Activated B cell treated with CpG ODN at 0.5 μM for 24 hours (primary cell): ENCODE data around the gene OBSL1. TPM values are rescaled to one million over a fixed set of nuclear protein-coding genes. Genes with fewer than 3 reads are reported as not detected.

Experiments used
- ATAC-seq: fragments of 200-7000 bp; cut with Tn5 transposase; one replicate; pipeline ENCODE4 v1.10.0; 2021; ENCODE audit warnings: low read depth, mild to moderate bottlenecking, moderate library complexity
- CTCF ChIA-PET: fragments of 350-600 bp; sonication (Branson Sonifier 250); formaldehyde crosslinking; loops from one replicate; lab custom pipeline; 2021; ENCODE audit warnings: antibody characterized with exemption; lab: Charles Lee
- POLR2A ChIA-PET: fragments of 350-600 bp; sonication (Branson Sonifier 250); formaldehyde crosslinking; loops from one replicate; lab custom pipeline; 2021; ENCODE audit warnings: antibody characterized with exemption; lab: Charles Lee
- DNase-seq: peaks from one replicate; pipeline ENCODE4 v3.0.0; 2022
- H3K27ac Mint-ChIP-seq: one replicate; pipeline ENCODE4 v1.8.0; 2020; ENCODE audit warnings: mixed read lengths
- H3K27me3 Mint-ChIP-seq: one replicate; pipeline ENCODE4 v1.8.0; 2021; ENCODE audit warnings: mixed read lengths
- H3K36me3 Mint-ChIP-seq: one replicate; pipeline ENCODE4 v1.8.0; 2021; ENCODE audit warnings: low read depth, mixed read lengths
- H3K4me1 Mint-ChIP-seq: one replicate; pipeline ENCODE4 v1.8.0; 2021; ENCODE audit warnings: mixed read lengths
- H3K4me3 Mint-ChIP-seq: one replicate; pipeline ENCODE4 v1.8.0; 2020; ENCODE audit warnings: mild to moderate bottlenecking, mixed read lengths
- H3K9me3 Mint-ChIP-seq: one replicate; pipeline ENCODE4 v1.8.0; 2020; ENCODE audit warnings: mixed read lengths
- intact Hi-C: fragments of 100-400 bp; cut with micrococcal nuclease; formaldehyde crosslinking; loops from one replicate; pipeline ENCODE4 v1.15.1; 2024
- total RNA-seq: library from RNA; stranded (reverse); gene quantifications from 2 replicates; pipeline ENCODE4 v1.2.3, GENCODE V29; 2022
- TF ChIP-seq, protein P1 (sequence below): fragments of 200-600 bp; IDR thresholded peaks from one replicate; pipeline ENCODE4 v1.8.0; 2022; ENCODE audit warnings: antibody characterized with exemption, mild to moderate bottlenecking

Gene OBSL1
- total RNA-seq, 1 donor from 2014 or later: not detected

DNA sequence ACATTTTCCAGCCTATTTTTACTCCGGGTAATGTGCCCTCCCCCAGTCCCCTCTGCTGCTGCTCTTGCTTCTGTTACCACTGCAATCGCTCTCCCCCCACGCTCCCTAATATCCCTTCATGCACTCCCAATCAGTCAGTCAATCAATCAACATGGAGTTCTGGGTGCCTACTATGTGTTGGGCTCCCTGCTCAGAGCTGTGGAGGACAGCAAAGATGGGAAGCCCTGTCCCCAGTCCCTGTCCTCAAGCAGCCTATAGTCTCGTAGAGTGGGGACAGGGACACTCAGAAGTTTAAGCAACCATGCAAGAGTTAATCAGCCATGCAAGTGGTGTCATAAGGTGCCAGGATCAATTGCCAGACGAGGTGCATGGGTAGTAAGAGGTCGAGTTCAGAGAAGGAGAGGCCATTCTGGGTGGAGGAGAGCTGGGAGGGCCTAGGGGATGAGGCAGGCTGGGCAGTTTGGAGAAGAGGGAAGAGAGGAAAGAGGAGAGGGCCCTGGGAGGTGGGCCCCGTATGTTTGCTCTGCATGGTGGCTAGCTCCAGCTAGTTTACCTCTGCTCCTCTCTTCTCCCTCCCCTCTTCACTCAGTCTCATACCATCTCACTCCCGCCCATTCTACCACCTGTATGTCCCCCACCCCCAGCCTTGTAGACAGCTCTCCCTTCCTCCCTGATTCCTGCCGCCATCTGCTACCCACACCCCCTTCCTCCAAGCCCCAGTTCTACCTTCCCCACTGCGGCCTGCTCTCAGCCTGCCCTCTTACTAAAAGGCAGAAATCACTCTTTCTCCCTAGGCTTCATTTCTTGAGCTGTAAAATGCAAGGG, 53.2 kb downstream of the OBSL1 start:
- Mint-ChIP-seq H3K36me3 (no peaks in the 10 kb centered on the region), H3K27ac (no peak overlapping the region), H3K4me3 (no peak overlapping the region), H3K27me3 (peaks cover 77% of the 10 kb centered on the region), H3K9me3 (no peaks in the 10 kb centered on the region), H3K4me1 (peaks cover 17% of the 10 kb centered on the region)
- TF ChIP-seq, protein P1, sequence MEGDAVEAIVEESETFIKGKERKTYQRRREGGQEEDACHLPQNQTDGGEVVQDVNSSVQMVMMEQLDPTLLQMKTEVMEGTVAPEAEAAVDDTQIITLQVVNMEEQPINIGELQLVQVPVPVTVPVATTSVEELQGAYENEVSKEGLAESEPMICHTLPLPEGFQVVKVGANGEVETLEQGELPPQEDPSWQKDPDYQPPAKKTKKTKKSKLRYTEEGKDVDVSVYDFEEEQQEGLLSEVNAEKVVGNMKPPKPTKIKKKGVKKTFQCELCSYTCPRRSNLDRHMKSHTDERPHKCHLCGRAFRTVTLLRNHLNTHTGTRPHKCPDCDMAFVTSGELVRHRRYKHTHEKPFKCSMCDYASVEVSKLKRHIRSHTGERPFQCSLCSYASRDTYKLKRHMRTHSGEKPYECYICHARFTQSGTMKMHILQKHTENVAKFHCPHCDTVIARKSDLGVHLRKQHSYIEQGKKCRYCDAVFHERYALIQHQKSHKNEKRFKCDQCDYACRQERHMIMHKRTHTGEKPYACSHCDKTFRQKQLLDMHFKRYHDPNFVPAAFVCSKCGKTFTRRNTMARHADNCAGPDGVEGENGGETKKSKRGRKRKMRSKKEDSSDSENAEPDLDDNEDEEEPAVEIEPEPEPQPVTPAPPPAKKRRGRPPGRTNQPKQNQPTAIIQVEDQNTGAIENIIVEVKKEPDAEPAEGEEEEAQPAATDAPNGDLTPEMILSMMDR: no peak
- ATAC-seq (no peak), DNase-seq (no peak)
- ChIA-PET CTCF (interaction anchor here (1.4 kb wide), 1 partner anchor 12 kb away, joined by 4 read pairs; no protein-coding TSS in a partner anchor), POLR2A (no interaction called here)
- intact Hi-C loops: no loop called here

GRCh38 chr2:219516888-219517287, 54.5 kb downstream of the OBSL1 start:
- Mint-ChIP-seq H3K36me3 (no peaks in the 10 kb centered on the region), H3K27ac (no peak overlapping the region), H3K4me3 (no peak overlapping the region), H3K27me3 (peaks cover 82% of the 10 kb centered on the region), H3K9me3 (no peaks in the 10 kb centered on the region), H3K4me1 (peaks cover 14% of the 10 kb centered on the region)
- TF ChIP-seq, protein P1: no peak
- CTCF ChIA-PET: no interaction called here
- POLR2A ChIA-PET: no interaction called here
- ATAC-seq (no peak), DNase-seq (no peak)
- intact Hi-C loops: no loop called here

GRCh38 chr2:219515874-219516629, 55.3 kb downstream of the OBSL1 start:
- intact Hi-C loops: no loop called here
- CTCF ChIA-PET: no interaction called here
- no peak overlapping the region for H3K27ac Mint-ChIP-seq

GRCh38 chr2:219514836-219515235, 56.5 kb downstream of the OBSL1 start:
- ATAC-seq (no peak), DNase-seq (no peak)
- TF ChIP-seq, protein P1: no peak
- intact Hi-C loops: no loop called here
- H3K27ac Mint-ChIP-seq: no peak overlapping the region
- peaks cover 17% of the 10 kb centered on the region for H3K4me1 Mint-ChIP-seq
- ChIA-PET CTCF (no interaction called here), POLR2A (no interaction called here)
- no peaks in the 10 kb centered on the region for H3K9me3 Mint-ChIP-seq
- no peak overlapping the region for H3K4me3 Mint-ChIP-seq
- H3K27me3 Mint-ChIP-seq: peaks cover 80% of the 10 kb centered on the region
- H3K36me3 Mint-ChIP-seq: no peaks in the 10 kb centered on the region

More at GRCh38 chr2:219515874-219516629, 55.3 kb downstream of the OBSL1 start:
- Mint-ChIP-seq H3K27me3 (peaks cover 81% of the 10 kb centered on the region), H3K4me1 (peaks cover 9% of the 10 kb centered on the region), H3K4me3 (no peak overlapping the region), H3K9me3 (no peaks in the 10 kb centered on the region), H3K36me3 (no peaks in the 10 kb centered on the region)
- no peak for DNase-seq
- POLR2A ChIA-PET: no interaction called here
- no peak for ATAC-seq
- TF ChIP-seq, protein P1: no peak

- ATAC-seq (no peak), DNase-seq (no peak)
- no peak within 1 kb of the TSS for H3K4me3 Mint-ChIP-seq
- ChIA-PET CTCF (interaction anchor here (2.0 kb wide), 1 partner anchor 15 kb away, joined by 5 read pairs; no protein-coding TSS in a partner anchor), POLR2A (no interaction called here)
- peaks cover 81% of the 10 kb centered on the region for H3K27me3 Mint-ChIP-seq
- H3K36me3 Mint-ChIP-seq: no peaks in the 10 kb centered on the region
- no peak within 1 kb of the TSS for H3K27ac Mint-ChIP-seq
- no peaks in the 10 kb centered on the region for H3K9me3 Mint-ChIP-seq
- intact Hi-C loops: no loop called here
- peaks cover 22% of the 10 kb centered on the region for H3K4me1 Mint-ChIP-seq
- TF ChIP-seq, protein P1: no peak
Observed at GRCh38 chr2:219514196-219514761, 57.1 kb downstream of the OBSL1 start, which contains the start of gene ASIC4. Gene ASIC4 (plus strand): TSS chr2:219514482. CDS start chr2:219514725, 243 bp downstream.
